ENCODE data around the gene RFXAP.
A peak's percentile ranks its signal among the peaks of the same experiment; 100 is the strongest.

RFXAP gene

DNA sequence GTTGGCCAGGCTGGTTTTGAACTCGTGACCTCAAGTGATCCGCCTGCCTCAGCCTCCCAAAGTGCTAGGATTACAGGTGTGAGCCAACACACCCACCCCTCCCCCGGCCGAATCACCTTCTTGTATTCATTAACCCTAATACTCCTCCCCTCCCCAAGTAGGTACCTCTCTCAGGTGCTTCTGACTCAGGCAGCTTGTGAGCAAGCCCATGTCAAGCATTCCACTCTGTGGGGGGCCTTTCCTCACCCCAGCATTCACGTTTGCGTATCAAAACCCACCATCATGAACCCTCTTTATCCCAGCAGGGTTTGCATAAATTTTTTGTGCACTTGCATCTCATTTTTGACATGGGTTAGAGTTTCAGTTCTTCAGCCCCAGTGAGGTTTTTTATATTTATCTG, 23.6 kb upstream of the RFXAP start:
- Histone ChIP-seq H3K4me3 (no peak overlapping the region), H3K9me3 (no peaks in the 10 kb centered on the region), H3K4me1 (no peaks in the 10 kb centered on the region), H3K36me3 (replicated peaks) (no peaks in the 10 kb centered on the region), H3K27me3 (ENCODE audit: low read depth) (peaks cover 6% of the 10 kb centered on the region)
- no peak for DNase-seq (ENCODE audit: low spot score in 2 of 2)
- in situ Hi-C loops (cut with MboI; ENCODE audit: low sequenced_read_pairs): no loop called here

DNA sequence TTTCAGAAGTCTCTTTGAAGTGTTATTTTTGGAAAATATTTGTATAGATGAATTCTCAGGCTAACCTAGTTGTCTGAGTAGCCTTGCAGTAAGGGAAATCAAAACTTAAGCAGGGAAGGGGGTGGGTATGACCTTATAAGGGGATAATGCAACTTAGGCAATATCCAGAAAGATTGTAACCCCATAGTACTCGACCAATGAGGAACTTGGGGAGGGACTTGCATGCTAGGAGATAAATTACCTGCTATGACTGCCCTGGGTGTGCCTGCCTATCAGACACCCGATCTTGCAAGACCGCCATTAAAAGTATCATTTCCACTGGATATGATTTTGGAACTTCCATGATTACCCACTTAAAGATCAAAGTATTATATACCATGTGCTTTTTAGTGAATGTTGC, 23.0 kb upstream of the RFXAP start:
- DNase-seq (ENCODE audit: low spot score in 2 of 2): no peak
- in situ Hi-C loops (cut with MboI; ENCODE audit: low sequenced_read_pairs): no loop called here
- no peak overlapping the region for H3K4me3 ChIP-seq
- H3K4me1 ChIP-seq: no peaks in the 10 kb centered on the region
- H3K27me3 ChIP-seq (ENCODE audit: low read depth): peaks cover 6% of the 10 kb centered on the region
- H3K36me3 ChIP-seq (replicated peaks): no peaks in the 10 kb centered on the region
- H3K9me3 ChIP-seq: no peaks in the 10 kb centered on the region

DNA sequence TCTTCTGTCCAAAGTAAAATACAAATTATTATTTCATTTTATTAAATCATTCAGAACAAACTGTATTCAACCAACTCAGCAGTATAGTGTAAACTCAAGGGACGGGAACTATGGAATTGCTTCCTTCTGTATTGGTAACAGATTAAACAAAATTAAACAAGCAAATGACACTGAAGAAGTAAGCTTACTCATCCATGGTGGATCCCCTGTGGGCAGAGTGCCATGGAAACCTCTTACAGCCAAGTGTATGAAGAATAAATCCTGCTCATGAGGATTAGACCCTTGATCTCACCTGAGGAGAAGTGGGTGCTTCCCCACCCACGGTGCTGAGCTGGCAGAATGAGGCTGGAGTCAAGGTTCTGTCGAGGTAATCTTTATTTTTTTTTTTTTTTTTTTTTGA, 18.0 kb upstream of the RFXAP start:
- H3K4me1 ChIP-seq: no peaks in the 10 kb centered on the region
- no peaks in the 10 kb centered on the region for H3K36me3 ChIP-seq (replicated peaks)
- H3K27me3 ChIP-seq (ENCODE audit: low read depth): peaks cover 3% of the 10 kb centered on the region
- DNase-seq (ENCODE audit: low spot score in 2 of 2): no peak
- in situ Hi-C loops (cut with MboI; ENCODE audit: low sequenced_read_pairs): no loop called here
- H3K9me3 ChIP-seq: no peaks in the 10 kb centered on the region
- H3K4me3 ChIP-seq: no peak overlapping the region

DNA sequence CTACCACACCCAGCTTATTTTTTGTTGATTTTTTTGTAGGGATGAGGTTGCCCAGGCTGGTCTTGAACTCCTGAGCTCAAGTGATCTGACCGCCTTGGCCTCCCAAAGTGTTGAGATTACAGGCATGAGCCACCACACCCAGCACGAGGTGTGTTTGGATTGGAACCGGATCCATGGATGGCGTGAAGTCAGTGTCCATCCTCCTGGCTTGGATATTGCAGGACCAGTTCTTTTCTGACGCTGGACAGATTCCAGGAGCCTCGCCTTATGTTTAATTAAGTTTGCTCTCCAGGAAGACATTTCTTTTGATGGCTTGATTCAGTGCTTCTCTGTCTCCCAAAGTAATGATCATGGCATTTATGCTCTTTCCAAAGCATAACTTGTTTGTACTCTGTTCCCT, 14.4 kb upstream of the RFXAP start:
- H3K27me3 ChIP-seq (ENCODE audit: low read depth): no peaks in the 10 kb centered on the region; the same call in 1 of the 2 replicates
- peaks cover 8% of the 10 kb centered on the region for H3K4me1 ChIP-seq
- no peak overlapping the region for H3K4me3 ChIP-seq
- in situ Hi-C loops (cut with MboI; ENCODE audit: low sequenced_read_pairs): no loop called here
- no peaks in the 10 kb centered on the region for H3K36me3 ChIP-seq (replicated peaks)
- no peaks in the 10 kb centered on the region for H3K9me3 ChIP-seq
- no peak for DNase-seq (ENCODE audit: low spot score in 2 of 2)

DNA sequence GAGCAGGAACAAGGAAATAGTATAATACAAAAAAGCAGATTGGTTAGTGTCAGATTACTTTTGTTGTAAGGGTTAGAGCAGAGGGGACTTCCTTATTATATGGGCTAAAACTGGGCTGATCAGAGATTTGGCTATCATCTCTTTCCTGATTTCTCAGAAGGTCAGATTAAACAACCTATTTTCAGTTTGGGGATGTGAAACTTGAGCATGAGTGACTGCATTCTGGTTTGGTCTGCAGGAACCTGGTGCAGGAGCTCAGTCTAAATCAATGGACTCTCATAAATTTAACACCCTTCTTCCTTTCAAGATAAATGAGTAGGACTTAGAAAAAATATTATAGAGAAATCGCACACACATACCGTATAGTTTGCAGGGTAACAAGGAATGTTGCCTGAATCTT, 12.9 kb upstream of the RFXAP start:
- in situ Hi-C loops (cut with MboI; ENCODE audit: low sequenced_read_pairs): no loop called here
- DNase-seq (ENCODE audit: low spot score in 2 of 2): no peak
- Histone ChIP-seq H3K9me3 (no peaks in the 10 kb centered on the region), H3K4me3 (no peak overlapping the region), H3K4me1 (peaks cover 8% of the 10 kb centered on the region), H3K36me3 (replicated peaks) (no peaks in the 10 kb centered on the region), H3K27me3 (ENCODE audit: low read depth) (no peaks in the 10 kb centered on the region)

DNA sequence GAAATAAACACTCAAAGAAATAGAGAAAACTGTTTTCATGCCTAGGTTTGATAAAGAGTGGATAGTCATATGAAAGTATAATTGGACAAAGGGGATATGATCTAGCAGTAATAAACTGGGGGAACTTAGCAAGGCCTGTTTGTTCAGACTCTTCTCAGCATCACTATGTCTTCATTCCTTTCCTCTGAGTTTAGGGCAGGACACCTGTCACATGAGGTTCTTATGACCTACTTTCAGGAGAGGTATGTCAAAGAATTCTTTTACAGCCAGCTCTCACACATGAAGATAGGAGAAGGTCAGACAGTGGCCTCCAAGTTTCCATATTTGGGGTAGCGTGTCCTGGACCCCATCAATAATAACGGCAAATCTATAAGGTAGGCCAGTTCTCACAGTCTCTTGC, 11.4 kb upstream of the RFXAP start:
- in situ Hi-C loops (cut with MboI; ENCODE audit: low sequenced_read_pairs): no loop called here
- H3K9me3 ChIP-seq: no peaks in the 10 kb centered on the region
- H3K36me3 ChIP-seq (replicated peaks): no peaks in the 10 kb centered on the region
- H3K27me3 ChIP-seq (ENCODE audit: low read depth): no peaks in the 10 kb centered on the region
- peaks cover 12% of the 10 kb centered on the region for H3K4me1 ChIP-seq
- DNase-seq (ENCODE audit: low spot score in 2 of 2): no peak
- no peak overlapping the region for H3K4me3 ChIP-seq

DNA sequence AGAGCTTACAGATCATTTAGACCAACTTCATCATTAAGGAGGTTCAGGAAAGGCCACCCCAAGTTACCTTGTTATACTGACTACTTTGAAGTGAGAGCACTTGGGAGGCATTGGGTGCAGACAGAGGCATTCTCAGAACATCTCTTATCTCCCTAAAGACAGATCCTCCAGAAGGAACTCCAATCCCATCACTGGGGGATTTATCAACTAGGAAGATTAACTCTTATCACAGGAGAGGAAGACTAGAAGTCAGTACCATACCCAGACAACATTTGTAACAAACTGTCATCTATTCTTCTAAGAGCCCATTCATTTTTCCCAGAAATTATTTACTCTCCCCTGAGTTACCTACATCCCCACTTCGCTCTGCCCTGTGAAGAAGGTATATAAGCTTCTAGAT, 5.8 kb upstream of the RFXAP start:
- DNase-seq (ENCODE audit: low spot score in 2 of 2): no peak
- no peaks in the 10 kb centered on the region for H3K36me3 ChIP-seq (replicated peaks)
- in situ Hi-C loops (cut with MboI; ENCODE audit: low sequenced_read_pairs): no loop called here
- peaks cover 24% of the 10 kb centered on the region for H3K4me1 ChIP-seq
- H3K9me3 ChIP-seq: no peaks in the 10 kb centered on the region
- no peaks in the 10 kb centered on the region for H3K27me3 ChIP-seq (ENCODE audit: low read depth)
- no peak overlapping the region for H3K4me3 ChIP-seq

DNA sequence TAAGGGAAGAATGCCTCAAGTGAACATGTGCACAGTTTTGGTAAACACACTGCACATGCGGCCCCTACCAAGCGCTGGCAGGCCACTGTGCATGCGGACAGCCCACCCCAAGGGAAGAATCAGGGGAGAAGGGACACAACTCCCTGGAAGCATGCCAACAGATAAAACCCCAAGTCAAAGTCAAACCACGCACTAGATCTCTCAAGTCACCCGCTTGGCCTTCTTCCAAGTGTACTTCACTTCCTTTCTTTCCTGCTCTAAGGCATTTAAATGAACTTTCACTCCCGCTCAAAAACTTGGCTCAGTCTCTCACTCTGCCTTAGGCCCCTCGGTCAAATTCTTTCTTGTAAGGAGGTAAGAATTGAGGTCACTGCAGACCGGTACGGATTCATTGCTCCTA, 4.6 kb upstream of the RFXAP start:
- no peak overlapping the region for H3K4me3 ChIP-seq
- DNase-seq (ENCODE audit: low spot score in 2 of 2): peak in 1 of 2 experiments; percentile 40
- in situ Hi-C loops (cut with MboI; ENCODE audit: low sequenced_read_pairs): no loop called here

DNA sequence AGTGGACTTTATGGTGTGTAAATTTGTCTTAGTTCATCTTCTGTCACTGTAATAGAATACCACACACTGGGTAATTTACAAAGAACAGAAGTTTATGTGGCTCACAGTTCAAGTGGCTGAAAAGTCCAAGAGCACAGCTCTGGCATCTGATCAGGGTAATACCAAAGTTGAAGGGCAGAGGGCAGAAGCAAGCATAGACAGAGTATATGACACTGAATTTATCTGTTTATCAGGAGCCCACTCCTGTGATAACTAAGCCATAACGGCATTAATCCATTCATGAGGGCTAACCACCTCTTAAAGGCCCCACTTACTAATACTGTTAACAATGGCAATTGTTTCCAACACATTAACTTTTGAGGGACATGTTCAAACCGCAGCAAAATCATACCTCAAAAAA, 4.0 kb upstream of the RFXAP start:
- Histone ChIP-seq H3K27me3 (ENCODE audit: low read depth) (no peaks in the 10 kb centered on the region), H3K4me1 (peaks cover 30% of the 10 kb centered on the region), H3K4me3 (no peak overlapping the region), H3K9me3 (no peaks in the 10 kb centered on the region), H3K36me3 (replicated peaks) (no peaks in the 10 kb centered on the region)
- DNase-seq (ENCODE audit: low spot score in 2 of 2): peak; percentile 19 to 45
- in situ Hi-C loops (cut with MboI; ENCODE audit: low sequenced_read_pairs): no loop called here

More for the DNA sequence above, 4.6 kb upstream of the RFXAP start:
- no peaks in the 10 kb centered on the region for H3K9me3 ChIP-seq
- no peaks in the 10 kb centered on the region for H3K36me3 ChIP-seq (replicated peaks)
- H3K27me3 ChIP-seq (ENCODE audit: low read depth): no peaks in the 10 kb centered on the region
- peaks cover 30% of the 10 kb centered on the region for H3K4me1 ChIP-seq

DNA sequence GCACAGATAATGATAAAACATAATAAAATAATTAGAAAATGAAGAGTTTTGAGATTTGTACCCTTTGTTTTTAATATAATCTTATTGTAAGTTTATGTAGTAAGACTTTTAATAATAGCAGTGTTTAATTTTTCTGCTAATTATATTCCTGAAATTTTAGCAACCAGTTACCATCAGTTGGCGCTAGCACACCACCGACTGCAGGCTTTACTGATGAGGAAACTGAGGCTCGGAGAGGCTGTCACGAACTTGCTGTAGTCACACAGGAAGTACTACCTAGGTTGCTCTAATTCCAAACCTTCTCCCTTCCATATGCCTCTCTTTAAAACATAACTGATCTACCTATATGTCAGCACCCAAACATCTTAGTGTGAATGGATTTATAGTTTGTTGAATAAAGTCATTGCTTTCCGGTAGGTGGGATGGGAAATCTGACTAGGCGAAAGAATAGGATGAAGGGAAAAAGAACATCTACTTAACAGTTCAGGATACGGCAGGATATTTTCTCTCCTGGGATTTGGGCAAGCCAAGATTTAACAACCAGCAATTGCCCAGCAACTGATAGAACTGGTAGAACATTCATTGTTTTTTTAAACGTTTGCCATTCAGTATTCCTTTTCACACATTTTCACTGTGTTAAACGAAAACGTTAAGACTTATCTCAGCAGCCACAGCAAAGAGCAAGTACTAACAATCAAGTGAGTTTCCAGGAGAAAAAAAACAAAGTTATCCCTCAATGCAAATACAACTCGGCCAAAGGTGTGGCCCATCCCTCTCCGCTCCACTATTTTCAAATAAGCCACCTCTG, 822 bp upstream of the RFXAP start:
- DNase-seq (ENCODE audit: low spot score in 2 of 2): no peak
- H3K36me3 ChIP-seq (replicated peaks): no peaks in the 10 kb centered on the region
- peak overlapping the region; percentile 56 for H3K4me3 ChIP-seq
- no peaks in the 10 kb centered on the region for H3K9me3 ChIP-seq
- peaks cover 28% of the 10 kb centered on the region for H3K4me1 ChIP-seq
- in situ Hi-C loops (cut with MboI; ENCODE audit: low sequenced_read_pairs): no loop called here
- H3K27me3 ChIP-seq (ENCODE audit: low read depth): no peaks in the 10 kb centered on the region

DNA sequence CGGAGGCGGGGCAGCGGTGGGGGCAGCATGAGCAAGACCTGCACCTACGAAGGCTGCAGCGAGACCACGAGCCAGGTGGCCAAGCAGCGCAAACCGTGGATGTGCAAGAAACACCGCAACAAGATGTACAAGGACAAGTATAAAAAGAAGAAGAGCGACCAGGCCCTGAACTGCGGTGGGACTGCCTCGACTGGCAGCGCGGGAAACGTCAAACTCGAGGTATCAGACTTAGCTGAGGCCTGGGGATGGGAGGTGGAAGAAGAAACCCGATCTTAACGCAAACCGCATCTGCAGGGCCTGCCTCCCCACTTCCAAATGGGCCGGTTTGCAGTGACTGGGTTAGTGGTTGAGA, 693 bp downstream of the RFXAP start:
- Histone ChIP-seq H3K27me3 (ENCODE audit: low read depth) (no peaks in the 10 kb centered on the region), H3K4me1 (peaks cover 25% of the 10 kb centered on the region), H3K36me3 (replicated peaks) (no peaks in the 10 kb centered on the region), H3K9me3 (no peaks in the 10 kb centered on the region), H3K4me3 (peak overlapping the region; percentile 56)
- DNase-seq (ENCODE audit: low spot score in 2 of 2): peak; percentile 42 to 59
- in situ Hi-C loops (cut with MboI; ENCODE audit: low sequenced_read_pairs): no loop called here

DNA sequence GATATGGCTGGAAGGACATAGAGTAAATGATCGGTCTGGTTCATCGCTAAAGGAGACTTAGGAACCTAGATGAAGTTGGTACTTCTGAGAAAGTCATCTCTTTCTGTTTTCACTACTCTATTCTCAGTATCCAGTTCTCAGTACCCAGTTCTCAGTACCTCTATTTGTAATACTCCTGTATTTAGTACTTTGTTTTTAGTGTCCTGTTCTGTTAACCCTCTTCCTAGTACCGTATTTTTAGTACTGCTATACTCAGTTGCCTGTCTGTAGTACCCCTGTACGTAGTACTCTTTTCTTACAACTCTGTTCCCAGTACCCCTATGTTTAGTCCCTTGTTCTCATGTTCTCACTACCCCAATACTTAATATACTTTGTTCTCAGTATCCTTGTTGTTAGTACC, 1.2 kb downstream of the RFXAP start:
- in situ Hi-C loops (cut with MboI; ENCODE audit: low sequenced_read_pairs): no loop called here
- H3K4me1 ChIP-seq: peaks cover 20% of the 10 kb centered on the region
- DNase-seq (ENCODE audit: low spot score in 2 of 2): no peak
- no peaks in the 10 kb centered on the region for H3K27me3 ChIP-seq (ENCODE audit: low read depth)
- peak overlapping the region; percentile 56 for H3K4me3 ChIP-seq
- no peaks in the 10 kb centered on the region for H3K9me3 ChIP-seq
- H3K36me3 ChIP-seq (replicated peaks): no peaks in the 10 kb centered on the region; the same call in 1 of the 2 replicates

DNA sequence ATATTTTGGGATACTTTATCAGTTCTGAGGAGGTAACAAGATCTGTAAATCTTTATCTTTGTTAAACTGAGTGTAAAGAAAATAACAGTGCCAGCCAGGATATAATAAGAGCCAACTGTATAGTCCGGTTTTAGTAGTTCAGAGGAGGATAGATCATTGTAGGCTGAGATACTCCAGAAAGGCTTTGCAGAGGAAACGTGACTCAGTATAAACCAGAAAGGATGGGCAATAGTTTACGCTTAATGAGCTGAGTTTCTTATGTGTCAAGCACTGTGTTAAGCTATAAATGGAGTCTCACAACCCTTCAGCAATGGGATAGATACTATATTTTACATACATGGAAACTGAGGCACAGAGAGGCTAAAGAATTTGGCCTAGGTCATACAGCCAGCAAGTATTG, 3.8 kb downstream of the RFXAP start:
- no peaks in the 10 kb centered on the region for H3K27me3 ChIP-seq (ENCODE audit: low read depth)
- peaks cover 15% of the 10 kb centered on the region for H3K4me1 ChIP-seq
- H3K36me3 ChIP-seq (replicated peaks): peaks cover 13% of the 10 kb centered on the region
- no peak for DNase-seq (ENCODE audit: low spot score in 2 of 2)
- H3K4me3 ChIP-seq: no peak overlapping the region
- in situ Hi-C loops (cut with MboI; ENCODE audit: low sequenced_read_pairs): no loop called here
- no peaks in the 10 kb centered on the region for H3K9me3 ChIP-seq

DNA sequence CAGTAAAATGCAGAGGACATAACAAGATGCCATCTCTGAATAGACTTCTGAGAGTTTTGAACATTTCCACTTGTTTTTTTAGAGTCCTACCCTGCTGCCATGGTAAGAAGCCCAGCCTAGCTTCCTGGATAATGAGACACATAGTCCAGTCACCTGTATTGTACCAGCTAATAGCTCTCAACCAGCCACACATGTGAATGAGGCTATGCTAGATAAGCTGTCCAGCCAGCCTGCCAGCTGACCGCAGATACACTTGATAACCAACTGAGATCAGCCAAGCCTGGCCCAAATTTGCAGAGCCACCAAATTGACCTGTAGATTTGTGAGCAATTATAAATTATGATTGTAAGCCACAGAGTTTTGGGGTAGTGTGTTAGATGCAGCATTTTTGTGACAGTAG, 10.7 kb downstream of the RFXAP start:
- in situ Hi-C loops (cut with MboI; ENCODE audit: low sequenced_read_pairs): no loop called here
- no peak overlapping the region for H3K4me3 ChIP-seq
- H3K36me3 ChIP-seq (replicated peaks): peaks cover 38% of the 10 kb centered on the region
- no peaks in the 10 kb centered on the region for H3K4me1 ChIP-seq
- DNase-seq (ENCODE audit: low spot score in 2 of 2): no peak
- H3K9me3 ChIP-seq: no peaks in the 10 kb centered on the region
- no peaks in the 10 kb centered on the region for H3K27me3 ChIP-seq (ENCODE audit: low read depth)

DNA sequence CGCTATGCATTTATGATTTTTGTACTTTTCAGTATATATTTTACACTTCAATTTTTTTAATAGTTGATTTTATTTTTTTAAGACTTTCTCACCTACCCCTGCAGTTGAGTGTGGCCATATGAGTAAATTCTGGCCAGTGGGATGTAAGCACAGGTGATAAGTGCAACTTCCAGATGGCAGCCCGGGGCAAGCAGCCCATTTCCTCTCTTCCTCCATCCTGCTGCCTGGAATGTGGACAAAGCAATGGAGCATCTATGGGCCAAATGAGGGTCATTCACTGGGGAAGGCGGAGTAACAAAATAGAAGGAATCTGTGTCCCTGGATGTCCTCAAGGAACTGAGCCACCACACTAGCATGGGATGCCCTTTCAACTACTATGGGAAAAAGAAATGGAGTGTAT, 12.3 kb downstream of the RFXAP start:
- peaks cover 31% of the 10 kb centered on the region for H3K36me3 ChIP-seq (replicated peaks)
- no peaks in the 10 kb centered on the region for H3K9me3 ChIP-seq
- H3K4me3 ChIP-seq: no peak overlapping the region
- H3K4me1 ChIP-seq: no peaks in the 10 kb centered on the region
- in situ Hi-C loops (cut with MboI; ENCODE audit: low sequenced_read_pairs): no loop called here
- H3K27me3 ChIP-seq (ENCODE audit: low read depth): no peaks in the 10 kb centered on the region
- DNase-seq (ENCODE audit: low spot score in 2 of 2): no peak

Measured in HAP-1 (cell line).